PFSK-1 (cell line): ENCODE results near the gene DAAM2.

Source experiments
- FOXP2 ChIP-seq: optimal IDR thresholded peaks from 2 replicates; pipeline ENCODE3; 2011; ENCODE audit warnings: borderline replicate concordance, control low read depth, inconsistent platforms; ENCODE audit not compliant: insufficient read depth; ENCODE audit errors: extremely low read length, extremely low read depth
- POLR2AphosphoS5 ChIP-seq: IDR thresholded peaks from 2 replicates; pipeline ENCODE4 v1.6.1; 2012; ENCODE audit warnings: low read depth, mild to moderate bottlenecking, control low read depth, low read length, moderate library complexity
- SIN3A ChIP-seq: IDR thresholded peaks from 2 replicates; pipeline ENCODE4 v1.6.1; 2012; ENCODE audit warnings: mild to moderate bottlenecking, low read length, moderate library complexity, borderline replicate concordance; ENCODE audit not compliant: insufficient read depth
- TAF1 ChIP-seq: IDR thresholded peaks from 2 replicates; pipeline ENCODE4 v1.6.1; 2012; ENCODE audit warnings: low read length, control low read depth, borderline replicate concordance; ENCODE audit not compliant: insufficient read depth
- TF ChIP-seq, protein P1 (sequence below), 2 experiments: IDR thresholded peaks; 2 replicates each; pipeline versions ENCODE4 v1.6.1 to v1.8.0; 2011 to 2012; ENCODE audit warnings: low read depth in 2 of 2, low read length in 2 of 2, control low read depth in 1 of 2, inconsistent platforms in 1 of 2, mild to moderate bottlenecking in 1 of 2, moderate library complexity in 1 of 2; ENCODE audit not compliant: insufficient read depth in 1 of 2

The DAAM2 gene

DNA sequence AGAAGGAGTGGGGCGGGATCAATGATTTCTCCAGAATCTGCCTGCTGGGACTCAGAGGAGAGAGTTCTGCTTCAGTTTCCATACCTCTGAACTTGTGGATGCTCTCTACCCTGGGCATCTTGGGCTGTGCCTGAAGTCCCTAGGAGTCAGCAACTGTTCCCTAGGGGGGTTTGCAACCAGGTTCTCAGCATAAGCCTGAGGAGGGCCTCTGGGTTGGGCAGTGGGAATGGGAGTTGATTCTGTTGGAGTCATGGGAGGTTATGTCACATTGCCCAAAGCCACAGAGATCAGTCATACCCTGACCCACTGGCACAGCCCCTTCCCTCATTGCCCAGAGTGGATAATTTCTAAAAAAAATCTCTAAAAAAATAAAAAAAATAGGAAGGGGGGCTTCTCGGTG is 94.7 kb downstream of the DAAM2 start:
- TF ChIP-seq SIN3A (no peak), TAF1 (no peak), FOXP2 (no peak), POLR2AphosphoS5 (no peak)
- TF ChIP-seq, protein P1, sequence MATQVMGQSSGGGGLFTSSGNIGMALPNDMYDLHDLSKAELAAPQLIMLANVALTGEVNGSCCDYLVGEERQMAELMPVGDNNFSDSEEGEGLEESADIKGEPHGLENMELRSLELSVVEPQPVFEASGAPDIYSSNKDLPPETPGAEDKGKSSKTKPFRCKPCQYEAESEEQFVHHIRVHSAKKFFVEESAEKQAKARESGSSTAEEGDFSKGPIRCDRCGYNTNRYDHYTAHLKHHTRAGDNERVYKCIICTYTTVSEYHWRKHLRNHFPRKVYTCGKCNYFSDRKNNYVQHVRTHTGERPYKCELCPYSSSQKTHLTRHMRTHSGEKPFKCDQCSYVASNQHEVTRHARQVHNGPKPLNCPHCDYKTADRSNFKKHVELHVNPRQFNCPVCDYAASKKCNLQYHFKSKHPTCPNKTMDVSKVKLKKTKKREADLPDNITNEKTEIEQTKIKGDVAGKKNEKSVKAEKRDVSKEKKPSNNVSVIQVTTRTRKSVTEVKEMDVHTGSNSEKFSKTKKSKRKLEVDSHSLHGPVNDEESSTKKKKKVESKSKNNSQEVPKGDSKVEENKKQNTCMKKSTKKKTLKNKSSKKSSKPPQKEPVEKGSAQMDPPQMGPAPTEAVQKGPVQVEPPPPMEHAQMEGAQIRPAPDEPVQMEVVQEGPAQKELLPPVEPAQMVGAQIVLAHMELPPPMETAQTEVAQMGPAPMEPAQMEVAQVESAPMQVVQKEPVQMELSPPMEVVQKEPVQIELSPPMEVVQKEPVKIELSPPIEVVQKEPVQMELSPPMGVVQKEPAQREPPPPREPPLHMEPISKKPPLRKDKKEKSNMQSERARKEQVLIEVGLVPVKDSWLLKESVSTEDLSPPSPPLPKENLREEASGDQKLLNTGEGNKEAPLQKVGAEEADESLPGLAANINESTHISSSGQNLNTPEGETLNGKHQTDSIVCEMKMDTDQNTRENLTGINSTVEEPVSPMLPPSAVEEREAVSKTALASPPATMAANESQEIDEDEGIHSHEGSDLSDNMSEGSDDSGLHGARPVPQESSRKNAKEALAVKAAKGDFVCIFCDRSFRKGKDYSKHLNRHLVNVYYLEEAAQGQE (IDR thresholded peaks at IDR 0.05; ENCODE audit: insufficient read depth in 1 of 2, low read depth in 2 of 2, low read length in 2 of 2), result no peak

DNA sequence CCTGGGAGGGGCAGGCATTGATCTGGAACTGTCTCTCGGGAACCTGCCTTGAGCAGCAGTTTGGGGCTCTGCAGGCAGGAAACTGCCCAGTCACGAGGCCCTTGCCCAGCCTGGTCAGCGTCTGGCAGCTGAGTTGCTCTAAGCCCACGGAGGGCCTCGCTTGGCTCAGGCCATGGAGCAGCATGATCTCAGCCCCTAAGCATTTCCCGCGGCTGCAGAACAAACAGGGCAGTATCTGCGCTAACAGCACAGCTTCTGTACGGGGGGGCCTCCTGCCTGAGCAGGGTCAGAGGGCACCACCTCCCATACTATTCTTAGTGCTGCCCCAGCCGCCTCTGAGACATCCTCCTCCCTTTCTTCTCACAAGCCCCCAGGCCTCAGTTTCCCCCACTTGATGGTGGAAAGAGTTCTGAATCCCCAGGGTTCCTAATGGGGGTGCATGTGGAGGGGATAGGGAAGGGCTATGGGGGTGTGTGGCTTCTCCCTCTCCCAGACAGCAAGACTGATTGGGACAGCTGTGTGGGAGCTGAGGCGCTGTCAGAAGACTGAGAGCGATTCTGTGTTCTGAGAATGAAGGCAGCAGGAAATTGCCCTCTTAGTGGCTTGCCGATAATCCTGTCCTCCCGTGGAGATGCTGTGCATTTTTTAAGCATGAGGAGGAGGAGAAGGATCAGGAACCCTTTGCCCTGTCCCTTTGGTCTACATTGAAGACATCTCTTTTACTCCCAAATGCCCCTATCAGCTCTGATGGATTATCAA is 95.7 kb downstream of the DAAM2 start:
- TF ChIP-seq FOXP2, result no peak

DNA sequence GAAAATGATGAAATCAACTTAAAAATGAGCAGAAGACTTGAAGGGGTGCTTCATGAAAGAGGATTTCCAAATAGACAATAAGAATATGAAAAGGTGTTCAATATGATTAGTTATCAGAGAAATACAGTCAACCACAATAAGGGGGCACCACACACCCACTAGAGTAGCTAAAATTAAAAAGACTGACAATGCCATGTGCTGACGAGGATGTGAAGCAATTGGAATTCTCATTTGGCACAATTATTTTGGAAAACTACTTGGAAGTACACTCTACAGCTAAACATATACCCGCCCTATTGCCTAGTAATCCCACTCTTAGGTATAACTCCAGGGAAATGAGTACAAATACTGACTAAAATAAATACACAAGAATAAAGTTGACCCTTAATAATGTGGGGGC is 97.1 kb downstream of the DAAM2 start:
- no peak for TF ChIP-seq POLR2AphosphoS5
- TF ChIP-seq, protein P1 (IDR thresholded peaks at IDR 0.05; ENCODE audit: insufficient read depth in 1 of 2, low read depth in 2 of 2, low read length in 2 of 2), result no peak
- no peak for TF ChIP-seq FOXP2
- no peak for TF ChIP-seq SIN3A
- no peak for TF ChIP-seq TAF1

DNA sequence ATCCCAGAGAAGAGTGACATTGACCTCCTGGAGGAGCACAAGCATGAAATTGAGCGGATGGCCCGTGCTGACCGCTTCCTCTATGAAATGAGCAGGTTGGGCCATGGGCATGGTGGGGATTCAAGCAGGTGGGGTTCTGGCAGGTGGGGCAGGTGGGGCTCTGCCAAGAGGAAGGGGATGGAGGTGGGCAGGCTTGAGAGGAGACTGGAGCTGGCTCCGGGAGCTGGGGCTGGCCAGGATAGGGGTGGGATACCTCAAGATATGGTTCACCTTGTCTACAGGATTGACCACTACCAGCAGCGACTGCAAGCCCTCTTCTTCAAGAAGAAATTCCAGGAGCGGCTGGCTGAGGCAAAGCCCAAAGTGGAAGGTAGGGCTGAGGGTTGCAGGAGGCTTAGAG is 99.2 kb downstream of the DAAM2 start:
- TF ChIP-seq SIN3A, result no peak
- TF ChIP-seq POLR2AphosphoS5, result no peak
- TF ChIP-seq, protein P1 (IDR thresholded peaks at IDR 0.05; ENCODE audit: insufficient read depth in 1 of 2, low read depth in 2 of 2, low read length in 2 of 2), result no peak
- TF ChIP-seq FOXP2, result no peak

DNA sequence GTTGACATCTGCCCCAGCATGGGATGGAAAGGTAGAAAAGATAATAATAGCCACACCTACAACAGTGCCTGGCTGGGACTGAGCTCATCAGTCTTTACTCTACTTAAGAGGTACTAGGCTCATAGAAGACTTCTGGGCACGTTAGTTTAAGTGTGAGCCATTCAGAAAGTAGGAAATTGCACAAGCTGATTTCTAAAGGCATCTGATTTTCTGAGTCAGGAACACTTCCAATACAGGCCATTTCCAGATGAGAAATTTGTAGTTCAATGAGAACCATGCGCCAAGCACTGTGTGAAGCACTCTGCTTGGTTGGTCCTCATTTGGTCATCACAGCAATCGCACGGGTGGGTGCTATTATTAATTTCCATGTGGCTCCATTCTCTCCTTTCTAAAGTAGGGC is 99.8 kb downstream of the DAAM2 start:
- TF ChIP-seq, protein P1 (IDR thresholded peaks at IDR 0.05; ENCODE audit: insufficient read depth in 1 of 2, low read depth in 2 of 2, low read length in 2 of 2), result no peak
- no peak for TF ChIP-seq POLR2AphosphoS5
- TF ChIP-seq FOXP2, result no peak
- no peak for TF ChIP-seq SIN3A
- no peak for TF ChIP-seq TAF1
